Lung microvascular endothelial cell (primary cell): ENCODE measurements around the gene CFAP43. TPM values are rescaled to one million over a fixed set of nuclear protein-coding genes. Genes with fewer than 3 reads are reported as not detected.

ENCODE experiments used
- DNase-seq, 2 donors: peaks; one replicate each; pipeline versions ENCODE4 v3.0.0 to v3.0.0-alpha.2; 2010; ENCODE audit warnings: low read depth in 2 of 2
- total RNA-seq: library from RNA; depleted of rRNA; stranded (reverse); fragments of >200 nt; gene quantifications from 2 replicates; pipeline ENCODE4 v1.2.1, GENCODE V29; 2014

The CFAP43 gene, protein sequence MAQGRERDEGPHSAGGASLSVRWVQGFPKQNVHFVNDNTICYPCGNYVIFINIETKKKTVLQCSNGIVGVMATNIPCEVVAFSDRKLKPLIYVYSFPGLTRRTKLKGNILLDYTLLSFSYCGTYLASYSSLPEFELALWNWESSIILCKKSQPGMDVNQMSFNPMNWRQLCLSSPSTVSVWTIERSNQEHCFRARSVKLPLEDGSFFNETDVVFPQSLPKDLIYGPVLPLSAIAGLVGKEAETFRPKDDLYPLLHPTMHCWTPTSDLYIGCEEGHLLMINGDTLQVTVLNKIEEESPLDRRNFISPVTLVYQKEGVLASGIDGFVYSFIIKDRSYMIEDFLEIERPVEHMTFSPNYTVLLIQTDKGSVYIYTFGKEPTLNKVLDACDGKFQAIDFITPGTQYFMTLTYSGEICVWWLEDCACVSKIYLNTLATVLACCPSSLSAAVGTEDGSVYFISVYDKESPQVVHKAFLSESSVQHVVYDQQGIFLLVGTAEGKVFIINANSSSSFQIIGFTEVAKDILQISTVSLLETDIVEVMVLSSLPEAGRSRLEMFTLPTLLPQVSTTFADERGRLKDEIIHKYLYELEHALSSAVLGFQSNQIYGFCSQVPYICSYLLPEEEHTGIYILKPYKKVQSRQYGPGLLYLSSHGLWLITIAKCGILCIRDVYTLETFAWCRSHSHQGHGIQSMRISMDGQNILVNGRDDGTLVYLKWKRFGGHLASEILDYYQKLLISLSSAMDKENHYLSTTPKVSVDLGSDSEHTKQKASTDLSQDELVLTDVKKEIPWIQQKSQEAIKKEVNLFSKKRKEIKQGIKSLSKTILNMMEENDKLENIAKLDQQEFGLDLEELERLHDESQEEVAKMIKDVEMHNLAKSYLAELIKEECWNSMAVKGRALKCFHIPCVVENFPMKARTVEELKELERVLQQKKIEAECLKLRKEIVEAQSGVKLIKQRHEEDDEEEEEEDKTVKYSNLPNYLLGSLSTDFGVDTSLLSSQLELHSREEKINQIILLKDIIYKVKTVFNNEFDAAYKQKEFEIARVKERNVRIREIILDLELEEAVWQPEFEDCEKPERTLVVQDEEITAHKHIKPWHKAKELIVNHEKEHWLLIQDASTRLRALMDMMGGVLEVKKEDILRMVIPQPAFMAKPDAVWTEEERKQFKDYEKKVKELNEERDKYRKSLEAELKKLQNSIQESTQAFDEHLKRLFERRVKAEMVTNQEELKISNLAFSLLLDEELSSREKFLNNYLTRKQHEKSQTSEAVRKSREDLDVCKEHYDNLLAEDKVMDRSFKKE (N-terminal part only)
- total RNA-seq, result under 0.01 TPM in 2 replicates

DNA sequence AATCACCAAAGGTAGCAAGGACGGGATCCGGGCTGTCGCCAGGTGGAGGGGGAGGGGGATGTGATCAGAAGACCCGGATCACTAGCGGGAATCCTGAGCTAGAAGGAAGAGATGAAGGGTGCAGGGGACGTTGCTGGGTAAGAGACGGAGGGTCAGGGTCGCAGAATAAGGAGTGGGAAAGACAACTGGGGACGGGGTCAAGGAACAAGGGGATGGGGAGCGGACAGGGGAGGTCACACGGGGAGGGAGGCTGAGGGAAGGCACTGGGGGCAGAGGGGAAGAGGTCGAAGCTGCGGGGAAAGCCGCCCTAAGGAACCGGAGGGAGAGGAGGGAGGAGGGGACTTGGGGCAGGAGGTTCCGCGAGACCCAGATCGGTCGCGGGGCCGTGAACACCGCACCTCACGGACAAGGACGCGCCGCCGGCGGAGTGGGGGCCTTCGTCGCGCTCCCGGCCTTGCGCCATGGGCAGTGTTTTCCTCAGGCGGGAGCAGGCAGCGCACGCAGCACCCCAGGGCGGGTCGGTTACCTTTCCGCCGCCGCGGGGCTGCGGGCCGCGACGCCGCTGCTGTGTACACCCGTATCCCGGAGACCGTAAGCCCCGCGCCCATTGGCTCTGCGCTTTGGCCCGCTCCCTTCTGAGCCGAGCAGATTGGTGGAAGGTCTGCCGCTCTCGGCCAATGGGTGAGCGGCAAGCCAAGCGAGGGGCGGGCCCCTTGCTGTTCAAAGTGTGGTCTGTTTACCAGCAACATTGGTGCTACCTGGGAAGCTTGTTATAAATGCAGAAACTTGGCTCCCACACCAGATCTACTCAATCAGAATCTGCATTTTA is at the start of gene CFAP43:
TSS of gene CFAP43 (minus strand) at position 581 of the 829 bp plus-strand sequence. CDS start at position 463, 118 bp downstream.
- peak; percentile 96 to 97 for DNase-seq

DNA sequence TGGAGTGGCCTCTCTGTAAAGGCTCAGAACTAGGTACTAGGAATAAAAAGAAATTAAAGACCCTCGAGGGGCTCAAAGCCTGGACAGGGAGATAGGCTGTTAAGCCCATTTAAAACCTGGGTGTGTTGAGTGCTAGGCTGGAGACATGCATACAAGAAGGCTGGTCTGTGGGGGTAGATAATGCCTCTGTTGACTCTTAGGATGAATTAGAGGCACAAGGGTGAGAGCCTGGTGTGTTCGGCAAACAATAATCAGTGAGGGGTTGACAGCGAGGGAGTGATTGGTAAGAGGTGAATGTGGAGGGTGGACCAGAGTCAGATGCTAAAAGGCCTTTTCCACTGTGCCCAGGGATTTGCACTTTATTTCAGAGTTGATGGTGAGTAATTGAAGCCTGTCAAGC is 49.5 kb upstream of the CFAP43 start:
- no peak for DNase-seq

DNA sequence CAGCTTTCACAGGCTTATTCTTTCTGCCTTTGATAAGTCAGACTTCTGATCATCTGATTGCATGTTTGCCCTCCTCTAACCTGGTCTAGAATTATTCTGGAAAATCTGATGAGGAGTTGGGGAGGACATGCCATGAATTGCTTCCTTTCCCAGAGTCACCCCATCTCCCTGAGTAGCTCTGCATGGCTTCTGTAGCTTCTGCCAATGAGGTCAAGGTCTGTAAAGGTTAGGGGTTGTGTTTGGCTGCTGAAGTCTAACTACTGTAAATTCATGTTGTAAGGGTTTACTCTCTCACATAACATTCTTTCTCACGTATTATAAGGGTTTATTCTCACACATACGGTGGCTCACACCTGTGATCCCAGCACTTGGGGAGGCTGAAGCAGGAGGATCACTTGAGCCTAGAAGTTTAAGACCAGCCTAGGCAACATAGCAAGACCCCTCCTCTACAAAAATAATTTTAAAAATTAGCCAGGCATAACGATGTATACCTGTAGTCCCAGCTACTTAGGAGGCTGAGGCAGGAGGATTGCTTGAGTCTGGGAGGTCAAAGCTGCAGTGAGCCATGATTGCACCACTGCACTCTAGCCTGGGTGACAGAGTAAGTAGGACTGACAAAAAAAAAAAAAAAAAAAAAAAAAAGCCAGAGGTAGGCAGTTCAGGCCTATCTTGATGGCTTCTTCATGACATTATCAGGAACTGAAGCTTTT is 47.5 kb upstream of the CFAP43 start:
- DNase-seq, result no peak

DNA sequence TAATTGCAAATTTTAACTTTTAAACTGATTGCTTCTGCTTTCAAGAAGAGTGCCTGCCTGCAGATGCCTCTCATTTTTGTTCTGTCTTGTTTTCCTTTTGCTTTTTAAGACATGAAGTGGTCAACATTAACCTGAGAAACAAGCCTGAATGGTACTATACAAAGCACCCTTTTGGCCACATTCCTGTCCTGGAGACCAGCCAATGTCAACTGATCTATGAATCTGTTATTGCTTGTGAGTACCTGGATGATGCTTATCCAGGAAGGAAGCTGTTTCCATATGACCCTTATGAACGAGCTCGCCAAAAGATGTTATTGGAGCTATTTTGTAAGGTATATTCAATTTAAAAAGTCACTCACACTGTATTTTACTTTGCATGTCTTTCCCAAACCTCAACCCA is 45.6 kb upstream of the CFAP43 start:
- DNase-seq, result peak in 1 of 2 donors; percentile 33

GRCh38 chr10:104276192-104276591 is 44.0 kb upstream of the CFAP43 start:
- DNase-seq, result no peak

GRCh38 chr10:104274762-104275721 is 42.9 kb upstream of the CFAP43 start:
- DNase-seq, result peak; percentile 35 to 59

DNA sequence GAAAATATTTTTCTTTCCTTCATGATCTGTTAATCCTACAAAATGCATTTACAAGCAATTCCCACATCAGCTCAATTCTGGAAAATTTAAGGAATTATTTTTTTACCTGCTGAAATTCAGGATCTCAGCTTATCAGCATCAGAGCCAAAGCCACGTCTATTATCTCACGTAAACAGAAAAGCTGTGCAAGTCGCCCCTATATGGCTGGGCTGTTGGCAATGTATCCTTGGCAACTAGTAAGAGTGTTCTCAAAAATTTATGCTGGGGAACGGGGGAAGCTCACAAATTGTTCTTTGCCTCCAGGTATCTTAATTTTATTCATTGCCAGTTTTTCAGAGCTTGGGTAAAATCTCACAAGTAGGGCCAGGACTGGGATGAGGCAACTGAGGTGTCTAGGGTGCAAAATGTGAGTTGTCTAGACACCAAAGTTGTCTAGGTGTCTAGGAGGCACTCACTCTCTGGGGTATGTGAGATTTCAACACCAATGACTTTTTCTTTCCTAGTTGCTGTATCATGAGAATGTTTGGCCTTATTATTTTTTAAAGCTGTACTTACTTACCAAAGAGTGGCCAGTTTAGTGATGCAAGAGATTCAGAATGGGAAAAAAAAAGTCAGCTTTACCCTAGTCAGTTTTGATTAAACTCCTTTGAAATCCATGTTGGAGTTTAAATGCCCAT is 41.9 kb upstream of the CFAP43 start:
- no peak for DNase-seq

DNA sequence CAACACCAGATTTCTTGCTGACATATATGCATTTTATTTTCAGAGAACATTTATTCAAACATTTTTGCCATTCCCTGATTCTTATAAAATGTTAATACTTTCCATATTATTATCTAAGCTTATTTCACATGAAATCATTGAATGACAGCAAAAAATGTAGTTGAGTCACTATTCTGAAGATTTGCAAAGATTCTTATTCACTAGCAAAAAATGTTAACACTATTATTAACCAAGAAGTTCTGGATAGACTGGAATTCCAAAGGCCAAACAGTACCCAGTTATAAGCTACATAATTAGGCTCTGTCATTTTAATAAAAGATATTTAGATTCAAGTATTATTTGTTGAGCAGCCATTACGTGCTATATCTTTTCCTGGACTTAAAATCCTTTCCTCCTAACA is 41.1 kb upstream of the CFAP43 start:
- no peak for DNase-seq

- DNase-seq, result peak; percentile 99
Observed at GRCh38 chr10:104268713-104269645, 36.8 kb upstream of the CFAP43 start, which contains the start of gene GSTO2. TSS of gene GSTO2 (plus strand) at chr10:104269184. CDS start at chr10:104274916, 5,732 bp downstream.

GRCh38 chr10:104268405-104268712 is 36.2 kb upstream of the CFAP43 start:
- DNase-seq, result peak in 1 of 2 donors; percentile 36

DNA sequence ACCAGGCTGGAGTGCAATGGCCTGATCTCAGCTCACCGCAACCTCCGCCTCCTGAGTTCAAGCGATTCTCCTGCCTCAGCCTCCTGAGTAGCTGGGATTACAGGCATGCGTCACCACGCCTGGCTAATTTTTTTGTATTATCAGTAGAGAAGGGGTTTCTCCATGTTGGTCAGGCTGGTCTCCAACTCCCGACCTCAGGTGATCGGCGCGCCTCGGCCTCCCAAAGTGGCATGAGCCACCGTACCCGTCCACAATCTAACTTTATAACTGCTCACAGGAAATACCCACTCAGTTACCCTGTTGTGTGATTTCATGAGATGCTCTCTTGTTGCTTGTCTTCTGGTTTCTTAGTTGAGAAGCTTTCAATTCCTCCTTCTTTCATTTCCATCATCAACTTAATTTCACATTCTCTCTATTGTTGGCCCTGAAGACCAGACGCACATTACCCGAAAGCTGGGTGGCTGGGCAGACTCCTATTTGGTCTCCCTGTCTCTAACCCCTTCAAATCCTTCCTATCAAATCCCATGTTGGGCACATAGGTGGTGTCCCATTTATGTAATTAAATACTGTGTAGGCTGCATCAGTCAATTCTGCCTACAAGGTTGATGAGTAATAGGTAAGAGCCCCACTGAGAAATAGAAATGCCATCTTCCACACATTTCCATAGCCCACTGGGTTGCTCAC is 35.7 kb upstream of the CFAP43 start:
- no peak for DNase-seq

- no peak for DNase-seq
Observed at GRCh38 chr10:104264783-104265182, 32.6 kb upstream of the CFAP43 start.

- DNase-seq, result no peak
Observed at GRCh38 chr10:104262055-104262454, 29.9 kb upstream of the CFAP43 start.

GRCh38 chr10:104260775-104261115 is 28.6 kb upstream of the CFAP43 start:
- DNase-seq, result peak; percentile 66 to 85

DNA sequence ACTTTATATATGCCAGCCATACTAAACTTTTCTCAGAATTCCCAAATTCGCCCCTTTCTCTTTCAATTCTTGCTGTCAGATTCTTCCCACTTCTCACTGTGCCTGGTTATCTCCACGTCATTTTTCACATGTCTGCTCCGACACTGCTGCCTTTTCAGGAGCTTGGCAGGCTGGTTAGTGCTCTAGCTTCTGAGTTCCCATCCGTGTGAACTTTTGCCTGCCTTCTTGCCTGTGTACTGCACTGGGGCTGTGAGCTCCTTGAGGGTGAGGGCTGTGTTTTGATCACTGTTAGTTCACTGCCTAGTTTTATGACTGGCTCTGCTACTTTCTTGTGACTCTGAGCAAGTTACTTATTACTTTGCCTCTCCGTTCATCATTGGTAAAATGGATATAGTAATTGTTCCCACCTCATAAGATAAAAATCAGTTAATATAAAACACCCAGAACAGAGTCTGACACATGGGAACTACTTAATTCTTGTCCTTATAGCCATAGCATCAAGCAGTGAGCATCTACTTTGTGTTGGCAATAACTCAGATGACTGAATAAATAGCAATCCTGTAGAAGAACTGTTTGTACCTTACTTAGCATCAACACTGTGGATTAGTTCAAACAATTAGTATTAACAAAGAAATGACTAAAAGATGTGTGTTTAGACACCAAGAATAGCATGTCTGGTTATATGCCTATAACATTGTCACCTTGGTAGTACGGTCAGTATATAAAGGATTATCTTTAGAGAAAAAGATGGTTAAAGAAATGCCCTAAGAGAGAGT is 28.0 kb upstream of the CFAP43 start:
- DNase-seq, result peak; percentile 27 to 73

- peak in 1 of 2 donors; percentile 7 for DNase-seq
Observed at GRCh38 chr10:104259456-104259855, 27.3 kb upstream of the CFAP43 start.
